ENCODE results near the gene NFYA.

- TF ChIP-seq ZNF446 (CRISPR knock-in tag; IDR thresholded peaks at IDR 0.05), result no peak
- TF ChIP-seq FOXO1 (CRISPR knock-in tag; IDR thresholded peaks at IDR 0.05), result no peak
- TF ChIP-seq CTCF (CRISPR knock-in tag; IDR thresholded peaks at IDR 0.05), result no peak
- TF ChIP-seq EZH2 (conservative IDR thresholded peaks at IDR 0.05; ENCODE audit: low read depth, low read length), result no peak
- TF ChIP-seq SMAD1 (CRISPR knock-in tag; IDR thresholded peaks at IDR 0.05; ENCODE audit: borderline replicate concordance, low read depth), result no peak
Observed at GRCh38 chr6:41036601-41037000, 36.2 kb upstream of the NFYA start.
